Thyroid gland (tissue), 4 donors: ENCODE results near the gene LDLRAD4. TPM values are rescaled to one million over a fixed set of nuclear protein-coding genes. Genes with fewer than 3 reads are reported as not detected.

Source experiments
- DNase-seq, 2 donors: peaks; one replicate each; pipeline ENCODE4 v3.0.0-alpha.2; 2019
- H3K27ac ChIP-seq, 3 donors: fragments of 200-600 bp; sonication (generic); 1 replicate in 2 of 3; 2 replicates in 1 of 3; pipeline ENCODE4 v1.5.1; 2016 to 2019; ENCODE audit warnings: mild to moderate bottlenecking in 1 of 3, moderate library complexity in 1 of 3
- H3K27me3 ChIP-seq: fragments of 200-600 bp; sonication (generic); one replicate; pipeline ENCODE4 v1.5.1; 2019
- H3K36me3 ChIP-seq, 2 donors: fragments of 200-600 bp; sonication (generic); one replicate each; pipeline ENCODE4 v1.5.1; 2016 to 2019
- H3K4me1 ChIP-seq, 2 donors: fragments of 200-600 bp; sonication (generic); one replicate each; pipeline ENCODE4 v1.5.1; 2017 to 2019
- H3K4me3 ChIP-seq, 3 donors: fragments of 200-600 bp; sonication (generic); replicated peaks in 1 of 3; 1 replicate in 2 of 3; 2 replicates in 1 of 3; pipeline ENCODE4 v1.5.1; 2016; ENCODE audit warnings: mild to moderate bottlenecking in 1 of 3
- H3K9me3 ChIP-seq: fragments of 200-600 bp; sonication (generic); one replicate; pipeline ENCODE4 v1.5.1; 2017
- POLR2A ChIP-seq, 2 donors: fragments of 450-650 bp; IDR thresholded peaks; one replicate each; pipeline ENCODE4 v1.6.1; 2017; ENCODE audit warnings: antibody characterized with exemption in 2 of 2, mild to moderate bottlenecking in 2 of 2, moderate library complexity in 1 of 2
- WGBS, 2 donors: methylation state at CpG; one replicate each; pipeline ENCODE4 v1.1.5; 2017; 5-methylcytosine and 5-hydroxymethylcytosine counted together
- intact Hi-C: fragments of 100-400 bp; cut with DNase I; formaldehyde crosslinking; loops from one replicate; pipeline ENCODE4 v1.15.1; 2023
- total RNA-seq, 4 donors: library from RNA; depleted of rRNA; stranded (reverse); fragments of >200 nt; gene quantifications; one replicate each; pipeline ENCODE4 v1.2.3, GENCODE V29; 2016
- TF ChIP-seq, protein P1 (sequence below), 6 experiments: fragments of 200-600 bp in 3 of 6; fragments of 450-650 bp in 3 of 6; sonication (generic) in 3 of 6; IDR thresholded peaks; one replicate each; pipeline ENCODE4 v1.5.1; 2016 to 2019; ENCODE audit warnings: antibody characterized with exemption in 6 of 6, mild to moderate bottlenecking in 2 of 6, inconsistent platforms in 1 of 6, moderate library complexity in 1 of 6

The LDLRAD4 gene
- total RNA-seq, 4 donors from 2014 or later, result 23.7 to 35.7 (median 29.7) TPM

DNA sequence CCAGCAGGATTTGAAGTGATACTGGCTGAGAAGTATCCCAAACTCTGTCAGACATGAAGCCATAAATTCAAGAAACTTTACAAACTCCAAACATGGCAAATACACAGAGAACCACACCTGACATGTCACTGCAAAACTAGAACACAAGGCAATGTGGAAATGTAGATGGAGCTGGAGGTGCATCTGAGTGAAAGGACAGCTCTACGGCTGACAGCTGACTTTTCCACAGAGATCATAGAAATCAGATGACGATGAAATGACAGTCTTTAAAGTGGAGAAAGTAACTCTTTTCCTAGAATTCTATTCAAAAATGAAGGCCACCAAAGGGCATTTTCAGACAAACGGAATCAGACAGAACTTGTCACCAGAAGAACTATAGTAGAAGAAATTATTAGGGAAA, 97.5 kb downstream of the LDLRAD4 start:
- 98% methylated on average over 3 of the region's 3 CpGs for WGBS, 2 donors
- Histone ChIP-seq H3K4me3 (no peak overlapping the region), H3K9me3 (no peaks in the 10 kb centered on the region), H3K4me1 (no peaks in the 10 kb centered on the region), H3K27me3 (no peaks in the 10 kb centered on the region), H3K27ac (no peak overlapping the region), H3K36me3 (no peaks in the 10 kb centered on the region)
- TF ChIP-seq, protein P1, sequence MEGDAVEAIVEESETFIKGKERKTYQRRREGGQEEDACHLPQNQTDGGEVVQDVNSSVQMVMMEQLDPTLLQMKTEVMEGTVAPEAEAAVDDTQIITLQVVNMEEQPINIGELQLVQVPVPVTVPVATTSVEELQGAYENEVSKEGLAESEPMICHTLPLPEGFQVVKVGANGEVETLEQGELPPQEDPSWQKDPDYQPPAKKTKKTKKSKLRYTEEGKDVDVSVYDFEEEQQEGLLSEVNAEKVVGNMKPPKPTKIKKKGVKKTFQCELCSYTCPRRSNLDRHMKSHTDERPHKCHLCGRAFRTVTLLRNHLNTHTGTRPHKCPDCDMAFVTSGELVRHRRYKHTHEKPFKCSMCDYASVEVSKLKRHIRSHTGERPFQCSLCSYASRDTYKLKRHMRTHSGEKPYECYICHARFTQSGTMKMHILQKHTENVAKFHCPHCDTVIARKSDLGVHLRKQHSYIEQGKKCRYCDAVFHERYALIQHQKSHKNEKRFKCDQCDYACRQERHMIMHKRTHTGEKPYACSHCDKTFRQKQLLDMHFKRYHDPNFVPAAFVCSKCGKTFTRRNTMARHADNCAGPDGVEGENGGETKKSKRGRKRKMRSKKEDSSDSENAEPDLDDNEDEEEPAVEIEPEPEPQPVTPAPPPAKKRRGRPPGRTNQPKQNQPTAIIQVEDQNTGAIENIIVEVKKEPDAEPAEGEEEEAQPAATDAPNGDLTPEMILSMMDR (IDR thresholded peaks at IDR 0.05), result no peak
- TF ChIP-seq POLR2A (IDR thresholded peaks at IDR 0.05), result no peak
- DNase-seq, result no peak
- intact Hi-C loops, result no loop called here

DNA sequence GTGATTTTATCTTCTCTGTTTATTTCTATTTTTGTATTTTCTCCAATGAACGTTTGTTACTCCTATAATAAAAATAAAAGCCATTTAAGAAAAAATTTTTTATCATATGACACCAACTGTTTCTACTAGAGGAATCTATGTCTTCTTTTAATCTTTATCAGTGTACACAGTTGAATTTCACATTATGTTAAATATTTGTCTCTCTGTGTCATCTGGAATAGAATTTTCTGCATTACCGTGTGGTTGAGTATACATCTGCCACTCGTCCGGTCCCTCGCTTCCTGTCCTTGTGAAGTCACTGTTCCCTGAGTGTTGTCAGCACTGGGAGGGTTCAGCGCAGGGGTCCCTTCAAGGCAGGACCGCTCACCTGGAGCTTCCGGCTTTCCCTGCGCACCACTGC, 99.2 kb downstream of the LDLRAD4 start:
- Histone ChIP-seq H3K4me1 (no peaks in the 10 kb centered on the region), H3K4me3 (no peak overlapping the region), H3K36me3 (no peaks in the 10 kb centered on the region), H3K27ac (no peak overlapping the region), H3K9me3 (no peaks in the 10 kb centered on the region), H3K27me3 (no peaks in the 10 kb centered on the region)
- 93 to 94% methylated on average over 9 of the region's 9 CpGs for WGBS, 2 donors
- DNase-seq, result no peak
- TF ChIP-seq, protein P1 (IDR thresholded peaks at IDR 0.05), result no peak
- intact Hi-C loops, result no loop called here

DNA sequence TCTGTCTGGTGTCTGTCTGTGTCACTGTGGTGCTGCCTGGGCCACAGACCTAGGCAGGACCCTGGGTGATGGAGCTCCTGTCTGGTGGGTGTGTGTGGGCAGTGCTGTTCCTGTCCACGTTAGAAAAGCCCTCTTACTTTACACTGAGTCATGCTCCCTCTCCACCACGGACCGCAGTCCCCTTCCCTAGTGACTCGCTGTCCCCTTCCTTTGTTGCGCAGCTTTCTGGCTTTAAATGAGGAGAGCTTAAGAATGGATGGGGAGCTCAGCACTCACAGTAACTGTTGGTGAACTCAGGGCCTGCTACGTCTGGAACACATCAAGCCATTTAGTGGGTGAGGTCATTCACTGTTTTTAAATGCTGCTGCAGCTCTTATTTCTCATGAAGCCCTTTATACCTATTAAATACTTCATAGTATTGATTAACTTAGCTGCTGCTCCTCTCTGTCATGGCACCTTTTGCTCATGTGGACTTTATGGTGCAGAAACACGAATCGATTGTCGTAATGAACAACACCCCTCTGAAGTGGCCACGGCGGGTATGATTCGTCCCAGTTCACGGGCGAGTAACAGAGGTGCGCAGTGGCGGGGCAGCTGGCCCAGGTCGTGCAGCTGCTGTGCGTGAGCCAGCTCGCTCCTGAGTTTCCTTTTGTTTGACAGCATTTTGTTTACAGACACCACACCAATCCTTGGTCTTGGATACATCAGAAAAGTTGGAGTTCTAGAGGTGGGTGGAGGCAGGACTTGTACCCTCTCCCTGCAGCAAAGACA, 100.4 kb downstream of the LDLRAD4 start:
- Histone ChIP-seq H3K9me3 (no peaks in the 10 kb centered on the region), H3K27me3 (no peaks in the 10 kb centered on the region), H3K4me1 (no peaks in the 10 kb centered on the region), H3K4me3 (no peak overlapping the region), H3K36me3 (no peaks in the 10 kb centered on the region), H3K27ac (no peak overlapping the region)
- intact Hi-C loops, result no loop called here
- TF ChIP-seq, protein P1 (IDR thresholded peaks at IDR 0.05), result no peak
- no peak for TF ChIP-seq POLR2A (IDR thresholded peaks at IDR 0.05)
- 84 to 87% methylated on average over 19 of the region's 19 CpGs for WGBS, 2 donors
- no peak for DNase-seq

DNA sequence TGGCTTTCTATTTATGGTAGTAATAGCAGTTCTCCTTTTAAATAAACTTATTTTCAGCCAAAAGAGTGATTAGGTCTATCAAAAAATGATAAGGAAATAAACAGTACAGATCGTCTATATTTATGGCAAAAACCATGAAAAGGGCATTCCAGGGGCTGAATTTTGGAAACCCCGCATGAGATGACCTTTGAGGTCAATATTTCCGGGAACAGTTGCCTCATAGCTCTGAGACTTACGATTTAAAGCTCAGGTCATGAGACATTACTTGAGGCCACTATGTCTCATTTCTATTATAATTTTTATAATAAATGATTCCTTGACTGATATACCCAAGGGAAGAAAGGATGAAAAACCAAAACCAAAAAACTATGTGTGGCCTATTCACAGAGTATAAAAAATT, 101.1 kb downstream of the LDLRAD4 start:
- TF ChIP-seq, protein P1 (IDR thresholded peaks at IDR 0.05), result no peak
- TF ChIP-seq POLR2A (IDR thresholded peaks at IDR 0.05), result no peak
- intact Hi-C loops, result no loop called here
- no peaks in the 10 kb centered on the region for H3K4me1 ChIP-seq
- no peak overlapping the region for H3K4me3 ChIP-seq
- WGBS, 2 donors, result 72 to 74% methylated on average over 4 of the region's 4 CpGs
- H3K9me3 ChIP-seq, result no peaks in the 10 kb centered on the region
- no peaks in the 10 kb centered on the region for H3K27me3 ChIP-seq
- no peak for DNase-seq
- no peak overlapping the region for H3K27ac ChIP-seq
- H3K36me3 ChIP-seq, result no peaks in the 10 kb centered on the region

DNA sequence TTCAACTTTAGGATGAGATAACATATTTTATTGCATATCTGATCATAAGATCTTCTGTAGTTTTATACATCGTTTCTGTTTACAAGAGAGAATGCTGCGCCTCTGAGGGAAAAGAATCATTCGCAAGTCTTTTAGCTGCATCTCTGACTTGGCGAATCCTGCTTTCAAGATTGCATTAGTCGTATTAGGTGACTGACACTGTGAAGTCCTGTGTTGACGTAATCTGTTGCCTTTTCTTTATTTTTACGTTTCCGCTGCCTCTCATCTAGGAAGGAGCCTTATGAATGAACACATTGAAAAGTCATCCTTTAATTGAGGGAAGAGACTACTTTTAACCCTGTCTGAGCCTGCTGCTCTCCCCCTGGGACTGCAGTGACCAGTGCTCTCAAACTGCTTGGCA, 101.5 kb downstream of the LDLRAD4 start:
- intact Hi-C loops, result no loop called here

More for the DNA sequence above, 101.5 kb downstream of the LDLRAD4 start:
- no peaks in the 10 kb centered on the region for H3K9me3 ChIP-seq
- no peaks in the 10 kb centered on the region for H3K36me3 ChIP-seq
- 85 to 87% methylated on average over 8 of the region's 8 CpGs for WGBS, 2 donors
- H3K27ac ChIP-seq, result no peak overlapping the region
- H3K4me1 ChIP-seq, result no peaks in the 10 kb centered on the region
- DNase-seq, result no peak
- no peaks in the 10 kb centered on the region for H3K27me3 ChIP-seq
- H3K4me3 ChIP-seq, result no peak overlapping the region
- TF ChIP-seq POLR2A (IDR thresholded peaks at IDR 0.05), result no peak
- TF ChIP-seq, protein P1 (IDR thresholded peaks at IDR 0.05), result no peak
